Calu3 (cell line): ENCODE results near the gene ZNF462. TPM values are rescaled to one million over a fixed set of nuclear protein-coding genes. Genes with fewer than 3 reads are reported as not detected.
"Not testable (repeated sequence)": the region's sequence is repeated elsewhere in the genome, so short reads cannot be mapped to it uniquely, and the experiment has no call there.

Source experiments
- BruUV-seq: library from RNA; stranded (reverse); fragments of 400-500 nt; replicated peaks from 2 replicates; lab custom pipeline; 2021; lab: Mats Ljungman, UMichigan
- CTCF ChIA-PET: fragments of 300-600 bp; sonication (Branson Sonifier 250); formaldehyde crosslinking; loops from one replicate; lab custom pipeline; 2022; ENCODE audit warnings: antibody characterized with exemption; lab: Charles Lee
- DNase-seq: peaks from one replicate; pipeline ENCODE4 v3.0.0; 2022
- H3K27ac Mint-ChIP-seq: one replicate; pipeline ENCODE4 v1.8.0; 2022; ENCODE audit warnings: mixed read lengths; ENCODE audit not compliant: unreplicated experiment
- H3K27me3 Mint-ChIP-seq: one replicate; pipeline ENCODE4 v1.8.0; 2022; ENCODE audit warnings: mixed read lengths; ENCODE audit not compliant: unreplicated experiment
- H3K36me3 Mint-ChIP-seq: one replicate; pipeline ENCODE4 v1.8.0; 2022; ENCODE audit warnings: mild to moderate bottlenecking, moderate library complexity, mixed read lengths; ENCODE audit not compliant: insufficient read depth, unreplicated experiment
- H3K4me1 Mint-ChIP-seq: one replicate; pipeline ENCODE4 v1.8.0; 2022; ENCODE audit warnings: mild to moderate bottlenecking, low read depth, mixed read lengths; ENCODE audit not compliant: unreplicated experiment
- H3K4me3 Mint-ChIP-seq: one replicate; pipeline ENCODE4 v1.8.0; 2022; ENCODE audit warnings: mild to moderate bottlenecking, low read depth, moderate library complexity, mixed read lengths; ENCODE audit not compliant: unreplicated experiment
- H3K9me3 Mint-ChIP-seq: one replicate; pipeline ENCODE4 v1.8.0; 2022; ENCODE audit warnings: low read depth, mixed read lengths; ENCODE audit not compliant: unreplicated experiment
- CTCF ChIP-seq: fragments of 200-600 bp; IDR thresholded peaks from one replicate; pipeline ENCODE4 v1.8.0; 2022; ENCODE audit warnings: antibody characterized with exemption; ENCODE audit not compliant: unreplicated experiment
- intact Hi-C: fragments of 100-400 bp; cut with micrococcal nuclease; formaldehyde crosslinking; loops from one replicate; pipeline ENCODE4 v1.10.0; 2022; ENCODE audit not compliant: unreplicated experiment
- total RNA-seq: library from RNA; stranded (reverse); gene quantifications from 2 replicates; pipeline ENCODE4 v1.2.3, GENCODE V29; 2022

Gene ZNF462
- total RNA-seq, 1 experiment from 2014 or later: 48.0 TPM

- H3K36me3 Mint-ChIP-seq: peaks cover 6% of the 10 kb centered on the region
- H3K4me3 Mint-ChIP-seq: no peak overlapping the region
- BruUV-seq: no TSS peak
- DNase-seq: no peak
- peaks cover 15% of the 10 kb centered on the region for H3K4me1 Mint-ChIP-seq
- H3K9me3 Mint-ChIP-seq: peaks cover 1% of the 10 kb centered on the region
- no peak overlapping the region for H3K27ac Mint-ChIP-seq
- no peak for TF ChIP-seq CTCF
- intact Hi-C loops: no loop called here
- CTCF ChIA-PET: no interaction called here
- H3K27me3 Mint-ChIP-seq: no peaks in the 10 kb centered on the region
Measured at GRCh38 chr9:106897236-106897635, 34.3 kb downstream of the ZNF462 start.

GRCh38 chr9:106897751-106898150, 34.8 kb downstream of the ZNF462 start:
- H3K36me3 Mint-ChIP-seq: peaks cover 2% of the 10 kb centered on the region
- peaks cover 6% of the 10 kb centered on the region for H3K9me3 Mint-ChIP-seq
- no peak overlapping the region for H3K4me3 Mint-ChIP-seq
- no peak for DNase-seq
- no peak for TF ChIP-seq CTCF
- H3K27ac Mint-ChIP-seq: no peak overlapping the region
- no peaks in the 10 kb centered on the region for H3K27me3 Mint-ChIP-seq
- intact Hi-C loops: no loop called here
- CTCF ChIA-PET: no interaction called here
- no TSS peak for BruUV-seq
- H3K4me1 Mint-ChIP-seq: peaks cover 10% of the 10 kb centered on the region

GRCh38 chr9:106900523-106900922, 37.6 kb downstream of the ZNF462 start:
- intact Hi-C loops, H3K4me3 Mint-ChIP-seq, H3K27me3 Mint-ChIP-seq, H3K36me3 Mint-ChIP-seq, BruUV-seq, DNase-seq, H3K27ac Mint-ChIP-seq, H3K9me3 Mint-ChIP-seq: not testable (repeated sequence)
- H3K4me1 Mint-ChIP-seq: peaks cover 26% of the 10 kb centered on the region
- CTCF ChIA-PET: interaction anchor here (0.6 kb wide), 1 partner anchor 350 kb away, joined by 3 read pairs; no protein-coding TSS in a partner anchor

GRCh38 chr9:106906129-106906528, 43.2 kb downstream of the ZNF462 start:
- H3K4me1 Mint-ChIP-seq: peaks cover 25% of the 10 kb centered on the region
- no peaks in the 10 kb centered on the region for H3K27me3 Mint-ChIP-seq
- H3K4me3 Mint-ChIP-seq: no peak overlapping the region
- H3K27ac Mint-ChIP-seq: no peak overlapping the region
- H3K9me3 Mint-ChIP-seq: peaks cover 8% of the 10 kb centered on the region
- DNase-seq: no peak
- BruUV-seq: no TSS peak
- H3K36me3 Mint-ChIP-seq: no peaks in the 10 kb centered on the region
- CTCF ChIA-PET: interaction anchor here (0.8 kb wide), 1 partner anchor 10 kb away, joined by 3 read pairs; no protein-coding TSS in a partner anchor
- intact Hi-C loops: no loop called here
- TF ChIP-seq CTCF: no peak

GRCh38 chr9:106911951-106912350, 49.0 kb downstream of the ZNF462 start:
- peaks cover 28% of the 10 kb centered on the region for H3K4me1 Mint-ChIP-seq

More at GRCh38 chr9:106911951-106912350, 49.0 kb downstream of the ZNF462 start:
- H3K9me3 Mint-ChIP-seq: no peaks in the 10 kb centered on the region
- intact Hi-C loops: no loop called here
- CTCF ChIA-PET: no interaction called here
- TF ChIP-seq CTCF: no peak
- no peaks in the 10 kb centered on the region for H3K27me3 Mint-ChIP-seq
- no TSS peak for BruUV-seq
- H3K36me3 Mint-ChIP-seq: no peaks in the 10 kb centered on the region
- no peak overlapping the region for H3K4me3 Mint-ChIP-seq
- no peak for DNase-seq
- H3K27ac Mint-ChIP-seq: no peak overlapping the region
